HCT116 (cell line): ENCODE measurements around the gene AGAP2. TPM values are rescaled to one million over a fixed set of nuclear protein-coding genes. Genes with fewer than 3 reads are reported as not detected.

Experiments used
- CBX3 ChIP-seq: IDR thresholded peaks from 2 replicates; pipeline ENCODE4 v1.6.1; 2012; ENCODE audit warnings: low read depth
- CTCF ChIP-seq, 3 experiments: fragments of 200-600 bp in 1 of 3; sonication (generic) in 1 of 3; IDR thresholded peaks in 2 of 3; conservative IDR thresholded peaks in 1 of 3; 2 replicates each; pipeline ENCODE4 v1.5.1; 2012 to 2017; ENCODE audit warnings: low read depth in 2 of 3, low read length in 2 of 3, antibody characterized with exemption in 1 of 3, borderline replicate concordance in 1 of 3, control low read depth in 1 of 3, mild to moderate bottlenecking in 1 of 3, mixed read lengths in 1 of 3, mixed run types in 1 of 3, moderate library complexity in 1 of 3; ENCODE audit not compliant: insufficient read depth in 1 of 3
- EZH2 ChIP-seq: fragments of 200-600 bp; sonication (generic); IDR thresholded peaks from 2 replicates; pipeline ENCODE4 v1.6.1; 2017; ENCODE audit warnings: antibody characterized with exemption, mixed run types
- MAX ChIP-seq: IDR thresholded peaks from 2 replicates; pipeline ENCODE4 v1.6.1; 2012
- POLR2AphosphoS5 ChIP-seq: IDR thresholded peaks from 2 replicates; pipeline ENCODE4 v1.6.1; 2011; ENCODE audit warnings: mild to moderate bottlenecking, low read depth, low read length, moderate library complexity
- RAD21 ChIP-seq: IDR thresholded peaks from 2 replicates; pipeline ENCODE4 v1.6.1; 2012; ENCODE audit warnings: low read depth, mild to moderate bottlenecking
- SP1 ChIP-seq: IDR thresholded peaks from 2 replicates; pipeline ENCODE4 v1.6.1; 2012; ENCODE audit warnings: low read depth
- TCF7L2 ChIP-seq: IDR thresholded peaks from 2 replicates; pipeline ENCODE4 v1.7.0; 2011; ENCODE audit warnings: borderline replicate concordance, inconsistent platforms; ENCODE audit not compliant: insufficient read depth, insufficient read length; ENCODE audit errors: extremely low read depth
- YY1 ChIP-seq: IDR thresholded peaks from 2 replicates; pipeline ENCODE4 v1.6.1; 2011; ENCODE audit warnings: low read length, low read depth, moderate library complexity, mild to moderate bottlenecking; ENCODE audit not compliant: insufficient replicate concordance; ENCODE audit errors: extremely low read depth
- ZBTB33 ChIP-seq: IDR thresholded peaks from 2 replicates; pipeline ENCODE4 v1.6.1; 2011; ENCODE audit warnings: mild to moderate bottlenecking, low read length, moderate library complexity; ENCODE audit not compliant: insufficient replicate concordance; ENCODE audit errors: extremely low read depth
- ZFX ChIP-seq: fragments of 450-650 bp; IDR thresholded peaks from 2 replicates; pipeline ENCODE4 v1.6.1; 2017
- total RNA-seq: library from RNA; stranded (reverse); gene quantifications from one replicate; pipeline ENCODE4 v1.2.1, GENCODE V29; 2021; ENCODE audit not compliant: unreplicated experiment

AGAP2 gene
- total RNA-seq, 1 experiment from 2014 or later = 15.8 TPM

GRCh38 chr12:57741844-57742738 lies 3.5 kb upstream of the AGAP2 start (continued):
- TF ChIP-seq EZH2 = no peak
- peak; percentile 47 to 71 (median 70); a peak in 5 of 6 replicates for TF ChIP-seq CTCF (IDR thresholded peaks at IDR 0.05 in 2 of 3, conservative IDR thresholded peaks at IDR 0.05 in 1 of 3; ENCODE audit: borderline replicate concordance in 1 of 3, insufficient read depth in 1 of 3, low read depth in 2 of 3, low read length in 2 of 3)
- no peak for TF ChIP-seq TCF7L2
- TF ChIP-seq SP1 = no peak
- peak; percentile 73 for TF ChIP-seq POLR2AphosphoS5
- no peak for TF ChIP-seq MAX
- TF ChIP-seq YY1 = no peak
- TF ChIP-seq CBX3 = no peak
- peak; percentile 28 for TF ChIP-seq ZFX
- TF ChIP-seq RAD21 = peak; percentile 70
- TF ChIP-seq ZBTB33 = no peak
